Type B pancreatic cell (in vitro differentiated cells): ENCODE data around the gene PRRG2. TPM values are rescaled to one million over a fixed set of nuclear protein-coding genes. Genes with fewer than 3 reads are reported as not detected.
A peak's percentile ranks its signal among the peaks of the same experiment; 100 is the strongest.

Experiments
- DNase-seq: peaks from one replicate; pipeline ENCODE4 v3.0.0; 2021; ENCODE audit warnings: mixed read lengths; ENCODE audit not compliant: unreplicated experiment; ENCODE audit errors: extremely low spot score
- H3K27ac Mint-ChIP-seq: 2 replicates; pipeline ENCODE4 v1.8.0; 2021; ENCODE audit warnings: mild to moderate bottlenecking, mixed read lengths
- H3K27me3 Mint-ChIP-seq: 2 replicates; pipeline ENCODE4 v1.8.0; 2021; ENCODE audit warnings: mixed read lengths
- H3K36me3 Mint-ChIP-seq: 2 replicates; pipeline ENCODE4 v1.8.0; 2021; ENCODE audit warnings: mixed read lengths
- H3K4me1 Mint-ChIP-seq: one replicate; pipeline ENCODE4 v1.8.0; 2021; ENCODE audit warnings: mixed read lengths; ENCODE audit not compliant: unreplicated experiment
- H3K4me3 Mint-ChIP-seq: 2 replicates; pipeline ENCODE4 v1.8.0; 2021; ENCODE audit warnings: mild to moderate bottlenecking, mixed read lengths
- H3K9me3 Mint-ChIP-seq: 2 replicates; pipeline ENCODE4 v1.8.0; 2021; ENCODE audit warnings: mixed read lengths
- total RNA-seq: library from RNA; stranded (reverse); gene quantifications from 2 replicates; pipeline ENCODE4 v1.2.1, GENCODE V29; 2021; ENCODE audit warnings: low replicate concordance
- TF ChIP-seq, protein P1 (sequence below): fragments of 200-600 bp; sonication (generic); conservative IDR thresholded peaks from 2 replicates; pipeline ENCODE4 v1.5.0; 2021; ENCODE audit warnings: antibody characterized with exemption, mild to moderate bottlenecking

The PRRG2 gene
- total RNA-seq, 1 donor from 2014 or later = 5.1 TPM

DNA sequence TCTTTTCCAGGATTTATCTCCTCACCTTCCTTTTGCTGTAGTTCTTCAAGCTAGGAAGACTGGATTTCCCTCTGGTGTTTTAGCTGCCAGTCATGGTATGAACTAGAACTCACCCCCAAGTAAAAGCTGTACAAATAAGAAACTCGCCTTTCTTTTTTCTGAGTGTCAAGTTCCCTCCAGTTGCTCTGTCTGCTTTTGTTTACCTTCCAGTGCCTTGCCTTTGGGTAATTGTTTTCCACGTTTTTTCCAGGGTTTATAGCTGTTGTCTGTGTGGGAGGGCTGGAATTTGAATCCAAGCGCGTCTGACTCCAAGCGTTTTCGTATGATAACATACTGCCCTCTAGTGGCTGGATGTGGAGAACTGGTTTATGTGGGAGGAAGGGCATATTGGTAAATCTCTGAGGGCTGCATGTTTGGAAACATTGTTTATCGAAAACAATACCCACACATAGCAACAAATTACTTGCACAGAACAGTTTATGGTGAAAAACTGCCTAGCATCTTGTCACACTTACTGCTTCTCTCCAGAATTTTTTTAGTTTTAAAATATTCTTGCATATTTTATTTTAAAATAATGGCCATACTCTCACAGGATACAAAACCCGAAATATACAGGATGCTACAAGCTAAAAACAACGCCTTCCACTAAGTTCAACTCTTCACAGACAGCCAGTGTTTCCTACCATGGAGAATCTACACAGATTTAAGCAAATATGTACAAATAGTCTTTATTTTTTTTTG, 34.1 kb upstream of the PRRG2 start:
- Mint-ChIP-seq H3K27me3 (no peaks in the 10 kb centered on the region), H3K36me3 (no peaks in the 10 kb centered on the region), H3K9me3 (no peaks in the 10 kb centered on the region), H3K4me3 (peak overlapping the region; percentile 53), H3K4me1 (peaks cover 5% of the 10 kb centered on the region), H3K27ac (peak overlapping the region; percentile 66)
- no peak for DNase-seq
- TF ChIP-seq, protein P1, sequence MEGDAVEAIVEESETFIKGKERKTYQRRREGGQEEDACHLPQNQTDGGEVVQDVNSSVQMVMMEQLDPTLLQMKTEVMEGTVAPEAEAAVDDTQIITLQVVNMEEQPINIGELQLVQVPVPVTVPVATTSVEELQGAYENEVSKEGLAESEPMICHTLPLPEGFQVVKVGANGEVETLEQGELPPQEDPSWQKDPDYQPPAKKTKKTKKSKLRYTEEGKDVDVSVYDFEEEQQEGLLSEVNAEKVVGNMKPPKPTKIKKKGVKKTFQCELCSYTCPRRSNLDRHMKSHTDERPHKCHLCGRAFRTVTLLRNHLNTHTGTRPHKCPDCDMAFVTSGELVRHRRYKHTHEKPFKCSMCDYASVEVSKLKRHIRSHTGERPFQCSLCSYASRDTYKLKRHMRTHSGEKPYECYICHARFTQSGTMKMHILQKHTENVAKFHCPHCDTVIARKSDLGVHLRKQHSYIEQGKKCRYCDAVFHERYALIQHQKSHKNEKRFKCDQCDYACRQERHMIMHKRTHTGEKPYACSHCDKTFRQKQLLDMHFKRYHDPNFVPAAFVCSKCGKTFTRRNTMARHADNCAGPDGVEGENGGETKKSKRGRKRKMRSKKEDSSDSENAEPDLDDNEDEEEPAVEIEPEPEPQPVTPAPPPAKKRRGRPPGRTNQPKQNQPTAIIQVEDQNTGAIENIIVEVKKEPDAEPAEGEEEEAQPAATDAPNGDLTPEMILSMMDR = peak; percentile 95

DNA sequence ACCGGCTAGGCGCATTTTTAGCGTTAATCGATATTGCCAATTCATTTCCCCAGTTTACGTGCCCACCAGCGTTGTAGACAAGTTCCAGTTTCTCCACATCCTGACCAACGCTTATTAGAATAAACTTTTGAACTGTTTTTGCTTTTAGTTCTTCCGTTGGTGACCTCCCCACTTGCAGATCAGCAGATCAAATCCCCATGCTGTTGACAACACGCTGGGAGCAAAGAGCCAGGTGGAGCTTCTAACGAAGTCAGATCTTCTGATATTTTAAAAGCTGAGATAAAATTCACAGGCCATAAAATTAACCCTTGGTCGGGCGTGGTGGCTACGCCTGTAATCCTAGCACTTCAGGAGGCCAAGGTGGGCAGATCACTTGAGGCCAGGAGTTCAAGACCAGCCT, 32.1 kb upstream of the PRRG2 start:
- DNase-seq = no peak
- Mint-ChIP-seq H3K9me3 (no peaks in the 10 kb centered on the region), H3K4me1 (peaks cover 5% of the 10 kb centered on the region), H3K27ac (no peak overlapping the region), H3K27me3 (no peaks in the 10 kb centered on the region), H3K36me3 (peaks cover 6% of the 10 kb centered on the region), H3K4me3 (no peak overlapping the region)
- TF ChIP-seq, protein P1 = no peak

DNA sequence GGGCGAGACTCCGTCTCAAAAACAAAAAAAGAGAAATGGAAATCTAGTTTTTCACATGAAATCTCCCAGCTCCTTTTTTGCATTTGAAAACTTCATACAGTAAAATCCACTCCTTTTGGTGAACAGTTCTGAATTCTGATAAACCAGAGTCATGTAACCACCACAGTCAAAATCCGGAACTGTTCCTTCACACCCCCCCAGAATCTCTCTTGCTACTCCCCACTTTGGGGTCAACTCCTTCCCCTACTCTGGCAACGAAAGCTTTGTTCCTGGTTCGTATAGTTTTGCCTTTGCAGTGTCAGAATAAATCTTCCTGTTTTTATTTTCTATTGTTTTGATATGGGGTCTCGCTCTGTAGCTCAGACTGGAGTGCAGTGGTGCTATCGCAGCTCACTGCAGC, 29.6 kb upstream of the PRRG2 start:
- peaks cover 10% of the 10 kb centered on the region for H3K36me3 Mint-ChIP-seq
- TF ChIP-seq, protein P1 = no peak
- DNase-seq = no peak
- H3K27ac Mint-ChIP-seq = no peak overlapping the region
- no peak overlapping the region for H3K4me3 Mint-ChIP-seq
- no peaks in the 10 kb centered on the region for H3K27me3 Mint-ChIP-seq
- H3K9me3 Mint-ChIP-seq = no peaks in the 10 kb centered on the region
- H3K4me1 Mint-ChIP-seq = peaks cover 5% of the 10 kb centered on the region

DNA sequence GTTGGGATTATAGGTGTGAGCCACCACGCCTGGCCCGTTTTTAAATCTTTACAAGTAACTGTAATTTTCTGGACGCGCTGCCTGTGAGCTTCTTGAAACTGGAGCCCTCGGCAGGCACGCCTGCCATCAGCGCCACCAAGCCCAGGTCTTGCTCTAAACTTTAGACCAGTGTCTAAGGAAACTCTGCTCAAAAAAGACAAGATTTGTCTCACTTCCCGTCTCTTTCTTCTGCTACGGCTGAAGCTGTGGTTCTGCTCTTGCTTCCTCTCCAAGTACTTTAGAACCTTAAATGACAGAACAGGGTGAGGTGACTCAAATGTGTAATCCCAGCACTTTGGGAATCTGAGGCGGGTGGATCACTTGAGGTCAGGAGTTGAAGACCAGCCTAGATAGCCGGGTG, 28.4 kb upstream of the PRRG2 start:
- H3K27me3 Mint-ChIP-seq = no peaks in the 10 kb centered on the region
- H3K27ac Mint-ChIP-seq = no peak overlapping the region
- no peak overlapping the region for H3K4me3 Mint-ChIP-seq
- peaks cover 10% of the 10 kb centered on the region for H3K36me3 Mint-ChIP-seq
- H3K4me1 Mint-ChIP-seq = no peaks in the 10 kb centered on the region
- H3K9me3 Mint-ChIP-seq = no peaks in the 10 kb centered on the region
- TF ChIP-seq, protein P1 = no peak
- DNase-seq = no peak

DNA sequence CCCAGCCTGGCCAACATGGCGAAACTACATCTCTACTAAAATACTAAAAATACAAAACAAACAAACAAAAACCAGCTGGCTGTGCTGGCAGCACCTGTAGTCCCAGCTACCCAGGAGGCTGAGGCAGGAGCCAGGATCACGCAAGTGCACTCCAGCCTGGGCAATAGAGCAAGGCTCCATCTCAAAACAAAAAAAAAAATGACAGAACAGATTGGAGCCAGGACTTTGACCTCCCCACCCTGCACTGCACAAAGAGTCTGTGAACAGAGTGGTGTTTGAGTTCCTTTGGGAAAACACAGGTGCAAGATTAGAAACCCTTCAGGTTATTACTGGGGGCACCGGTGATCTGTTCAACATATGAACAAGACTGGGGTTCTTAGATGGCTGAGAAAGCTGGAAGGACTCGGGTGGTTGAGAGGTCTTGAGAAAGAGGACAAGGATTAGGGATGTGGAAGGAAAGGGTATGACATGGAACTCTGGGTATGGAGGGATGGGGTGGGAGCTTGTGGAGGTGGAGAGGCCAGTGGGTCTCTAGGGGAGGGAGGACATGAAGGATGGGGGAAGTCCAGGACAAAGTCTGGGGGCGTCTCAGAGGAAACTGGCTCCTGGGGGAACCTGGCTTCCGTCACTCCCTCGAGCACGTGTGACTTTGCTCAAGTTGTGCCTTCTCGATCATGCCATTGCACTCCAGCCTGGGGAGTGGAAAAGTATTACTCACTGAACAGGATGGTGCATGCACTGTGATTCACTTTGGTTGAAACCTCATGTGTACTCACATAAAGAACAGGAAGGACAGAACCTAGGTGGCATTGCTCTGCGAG, 27.5 kb upstream of the PRRG2 start:
- peak overlapping the region; percentile 2 for H3K4me3 Mint-ChIP-seq
- peaks cover 10% of the 10 kb centered on the region for H3K36me3 Mint-ChIP-seq
- no peaks in the 10 kb centered on the region for H3K9me3 Mint-ChIP-seq
- no peaks in the 10 kb centered on the region for H3K27me3 Mint-ChIP-seq
- TF ChIP-seq, protein P1 = no peak
- H3K4me1 Mint-ChIP-seq = no peaks in the 10 kb centered on the region
- no peak for DNase-seq
- H3K27ac Mint-ChIP-seq = peak overlapping the region; percentile 85
